Neural progenitor cell (in vitro differentiated cells): ENCODE results near the gene ULBP2.
A peak's percentile ranks its signal among the peaks of the same experiment; 100 is the strongest.

Experiments used
- EZH2 ChIP-seq: fragments of 200-600 bp; sonication (generic); IDR thresholded peaks from 2 replicates; pipeline ENCODE4 v1.6.1; 2017; ENCODE audit warnings: antibody characterized with exemption, mild to moderate bottlenecking, moderate library complexity
- TF ChIP-seq, protein P1 (sequence below): fragments of 200-600 bp; sonication (generic); IDR thresholded peaks from 2 replicates; pipeline ENCODE4 v1.5.1; 2017; ENCODE audit warnings: antibody characterized with exemption, mild to moderate bottlenecking

DNA sequence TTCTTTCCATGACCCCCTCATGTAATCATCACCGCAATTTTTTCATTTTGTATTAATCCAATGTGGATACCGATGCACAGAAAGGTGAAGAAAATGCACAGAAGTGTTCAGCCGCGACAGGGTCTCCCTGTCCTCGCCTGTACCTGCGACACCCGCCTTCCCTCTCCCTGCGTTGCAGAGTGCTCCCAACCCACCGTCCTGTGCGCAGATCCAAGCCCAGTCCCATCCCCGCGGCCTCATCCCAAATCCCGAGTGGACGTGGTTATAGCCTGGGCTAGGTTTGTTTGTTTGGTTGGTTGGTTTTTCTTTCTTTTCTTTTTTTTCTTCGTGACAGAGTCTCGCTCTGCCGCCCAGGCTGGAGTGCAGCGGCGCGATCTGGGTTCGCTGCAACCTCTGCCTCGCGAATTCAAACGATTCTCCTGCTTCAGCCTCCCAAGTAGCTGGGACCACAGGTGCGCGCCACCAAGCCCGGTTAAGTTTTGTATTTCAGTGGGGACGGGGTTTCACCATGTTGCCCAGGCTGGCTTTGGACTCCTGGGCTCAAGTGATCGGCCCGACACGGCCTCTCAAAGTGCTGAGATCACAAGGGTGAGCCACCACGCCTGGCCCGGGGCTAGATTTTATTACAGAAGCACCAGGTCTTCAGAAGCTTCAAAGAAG, 18.4 kb upstream of the ULBP2 start:
- TF ChIP-seq, protein P1, sequence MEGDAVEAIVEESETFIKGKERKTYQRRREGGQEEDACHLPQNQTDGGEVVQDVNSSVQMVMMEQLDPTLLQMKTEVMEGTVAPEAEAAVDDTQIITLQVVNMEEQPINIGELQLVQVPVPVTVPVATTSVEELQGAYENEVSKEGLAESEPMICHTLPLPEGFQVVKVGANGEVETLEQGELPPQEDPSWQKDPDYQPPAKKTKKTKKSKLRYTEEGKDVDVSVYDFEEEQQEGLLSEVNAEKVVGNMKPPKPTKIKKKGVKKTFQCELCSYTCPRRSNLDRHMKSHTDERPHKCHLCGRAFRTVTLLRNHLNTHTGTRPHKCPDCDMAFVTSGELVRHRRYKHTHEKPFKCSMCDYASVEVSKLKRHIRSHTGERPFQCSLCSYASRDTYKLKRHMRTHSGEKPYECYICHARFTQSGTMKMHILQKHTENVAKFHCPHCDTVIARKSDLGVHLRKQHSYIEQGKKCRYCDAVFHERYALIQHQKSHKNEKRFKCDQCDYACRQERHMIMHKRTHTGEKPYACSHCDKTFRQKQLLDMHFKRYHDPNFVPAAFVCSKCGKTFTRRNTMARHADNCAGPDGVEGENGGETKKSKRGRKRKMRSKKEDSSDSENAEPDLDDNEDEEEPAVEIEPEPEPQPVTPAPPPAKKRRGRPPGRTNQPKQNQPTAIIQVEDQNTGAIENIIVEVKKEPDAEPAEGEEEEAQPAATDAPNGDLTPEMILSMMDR, result no peak
- TF ChIP-seq EZH2, result peak; percentile 81
